ENCODE results near the gene DNASE2B. TPM values are rescaled to one million over a fixed set of nuclear protein-coding genes. Genes with fewer than 3 reads are reported as not detected.

DNASE2B gene
- total and polyA plus RNA-seq, 2 experiments from 2014 or later, result not detected

GRCh38 chr1:84407958-84408422, 9.7 kb downstream of the DNASE2B start:
- peak in 1 of 2 donors; percentile 42 for DNase-seq (ENCODE audit: low read depth in 1 of 2, low spot score in 1 of 2)

GRCh38 chr1:84409888-84410287, 11.6 kb downstream of the DNASE2B start:
- H3K4me1 ChIP-seq (ENCODE audit: low read depth), result no peaks in the 10 kb centered on the region
- no peak for DNase-seq (ENCODE audit: low read depth in 1 of 2, low spot score in 1 of 2)
- TF ChIP-seq CTCF (IDR thresholded peaks at IDR 0.05; ENCODE audit: low read depth, low read length), result no peak
- no peak overlapping the region for H3K4me3 ChIP-seq
- H3K27me3 ChIP-seq, result no peaks in the 10 kb centered on the region
- H3K27ac ChIP-seq, result no peak overlapping the region
- no peaks in the 10 kb centered on the region for H3K9me3 ChIP-seq (ENCODE audit: low read depth)
- H3K36me3 ChIP-seq, result no peaks in the 10 kb centered on the region

More at GRCh38 chr1:84407958-84408422, 9.7 kb downstream of the DNASE2B start:
- Histone ChIP-seq H3K27ac (no peak overlapping the region), H3K27me3 (no peaks in the 10 kb centered on the region), H3K4me1 (ENCODE audit: low read depth) (no peaks in the 10 kb centered on the region), H3K4me3 (no peak overlapping the region), H3K9me3 (ENCODE audit: low read depth) (no peaks in the 10 kb centered on the region), H3K36me3 (no peaks in the 10 kb centered on the region)
- TF ChIP-seq CTCF (IDR thresholded peaks at IDR 0.05; ENCODE audit: low read depth, low read length), result no peak

- Histone ChIP-seq H3K9me3 (ENCODE audit: low read depth) (no peaks in the 10 kb centered on the region), H3K27me3 (no peaks in the 10 kb centered on the region), H3K4me3 (no peak overlapping the region), H3K27ac (no peak overlapping the region), H3K4me1 (ENCODE audit: low read depth) (no peaks in the 10 kb centered on the region), H3K36me3 (no peaks in the 10 kb centered on the region)
- TF ChIP-seq CTCF (IDR thresholded peaks at IDR 0.05; ENCODE audit: low read depth, low read length), result no peak
- DNase-seq (ENCODE audit: low read depth in 1 of 2, low spot score in 1 of 2), result no peak
Observed at GRCh38 chr1:84410328-84411095, 12.2 kb downstream of the DNASE2B start.

- H3K36me3 ChIP-seq, result no peaks in the 10 kb centered on the region
- H3K4me1 ChIP-seq (ENCODE audit: low read depth), result no peaks in the 10 kb centered on the region
- no peaks in the 10 kb centered on the region for H3K9me3 ChIP-seq (ENCODE audit: low read depth)
- TF ChIP-seq CTCF (IDR thresholded peaks at IDR 0.05; ENCODE audit: low read depth, low read length), result no peak
- peak in 1 of 2 donors; percentile 84 for DNase-seq (ENCODE audit: low read depth in 1 of 2, low spot score in 1 of 2)
- H3K27me3 ChIP-seq, result no peaks in the 10 kb centered on the region
- H3K27ac ChIP-seq, result no peak overlapping the region
- no peak overlapping the region for H3K4me3 ChIP-seq
Observed at GRCh38 chr1:84412316-84412942, 14.1 kb downstream of the DNASE2B start.

GRCh38 chr1:84415396-84415795, 17.1 kb downstream of the DNASE2B start:
- Histone ChIP-seq H3K27me3 (no peaks in the 10 kb centered on the region), H3K4me3 (no peak overlapping the region), H3K27ac (no peak overlapping the region), H3K9me3 (ENCODE audit: low read depth) (no peaks in the 10 kb centered on the region), H3K36me3 (no peaks in the 10 kb centered on the region), H3K4me1 (ENCODE audit: low read depth) (no peaks in the 10 kb centered on the region)
- no peak for DNase-seq (ENCODE audit: low read depth in 1 of 2, low spot score in 1 of 2)
- no peak for TF ChIP-seq CTCF (IDR thresholded peaks at IDR 0.05; ENCODE audit: low read depth, low read length)
